H7 (cell line): ENCODE data around the gene OR2Z1. TPM values are rescaled to one million over a fixed set of nuclear protein-coding genes. Genes with fewer than 3 reads are reported as not detected.
"Not testable (repeated sequence)": the region's sequence is repeated elsewhere in the genome, so short reads cannot be mapped to it uniquely, and the experiment has no call there.

Experiments used
- DNase-seq: peaks from one replicate; pipeline ENCODE4 v3.0.0; 2012
- H3K27me3 ChIP-seq: 2 replicates; pipeline ENCODE4 v1.6.0; 2011; ENCODE audit warnings: mild to moderate bottlenecking, low read length; ENCODE audit not compliant: control insufficient read depth, insufficient read depth
- H3K36me3 ChIP-seq: replicated peaks from 2 replicates; pipeline ENCODE4 v1.5.1; 2011; ENCODE audit warnings: low read length; ENCODE audit not compliant: control insufficient read depth, insufficient read depth
- H3K4me3 ChIP-seq: 2 replicates; pipeline ENCODE4 v1.5.1; 2011; ENCODE audit warnings: low read depth, mild to moderate bottlenecking, control low read depth, low read length, moderate library complexity; ENCODE audit not compliant: insufficient read depth
- total RNA-seq: library from RNA; depleted of rRNA; stranded (reverse); fragments of >200 nt; shearing (Covaris generic); gene quantifications from 2 replicates; pipeline ENCODE4 v1.2.3, GENCODE V29; 2014; rRNA removed

Gene OR2Z1
- total RNA-seq, 1 experiment from 2014 or later: not detected

DNA sequence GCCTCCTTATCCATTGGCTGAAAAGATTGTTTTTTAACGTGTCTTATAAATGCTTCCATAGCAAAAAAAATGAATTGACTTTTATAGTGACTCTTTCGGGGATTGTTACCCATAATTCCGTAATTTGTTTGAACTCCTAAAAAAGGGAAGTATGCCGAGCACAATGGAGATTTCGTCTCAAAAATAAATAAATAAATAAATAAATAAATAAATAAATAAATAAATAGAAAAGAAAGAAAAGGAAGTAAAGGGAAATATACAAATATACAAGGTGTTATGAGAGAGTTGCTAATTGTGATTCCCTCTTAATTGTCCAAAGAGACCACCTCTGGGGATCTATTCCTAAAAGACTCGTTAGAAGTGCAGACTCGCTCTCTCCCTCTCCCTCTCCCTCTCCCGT, 16.9 kb downstream of the OR2Z1 start:
- DNase-seq: no peak
- Histone ChIP-seq H3K36me3 (no peaks in the 10 kb centered on the region), H3K4me3 (no peak overlapping the region), H3K27me3 (no peaks in the 10 kb centered on the region)

DNA sequence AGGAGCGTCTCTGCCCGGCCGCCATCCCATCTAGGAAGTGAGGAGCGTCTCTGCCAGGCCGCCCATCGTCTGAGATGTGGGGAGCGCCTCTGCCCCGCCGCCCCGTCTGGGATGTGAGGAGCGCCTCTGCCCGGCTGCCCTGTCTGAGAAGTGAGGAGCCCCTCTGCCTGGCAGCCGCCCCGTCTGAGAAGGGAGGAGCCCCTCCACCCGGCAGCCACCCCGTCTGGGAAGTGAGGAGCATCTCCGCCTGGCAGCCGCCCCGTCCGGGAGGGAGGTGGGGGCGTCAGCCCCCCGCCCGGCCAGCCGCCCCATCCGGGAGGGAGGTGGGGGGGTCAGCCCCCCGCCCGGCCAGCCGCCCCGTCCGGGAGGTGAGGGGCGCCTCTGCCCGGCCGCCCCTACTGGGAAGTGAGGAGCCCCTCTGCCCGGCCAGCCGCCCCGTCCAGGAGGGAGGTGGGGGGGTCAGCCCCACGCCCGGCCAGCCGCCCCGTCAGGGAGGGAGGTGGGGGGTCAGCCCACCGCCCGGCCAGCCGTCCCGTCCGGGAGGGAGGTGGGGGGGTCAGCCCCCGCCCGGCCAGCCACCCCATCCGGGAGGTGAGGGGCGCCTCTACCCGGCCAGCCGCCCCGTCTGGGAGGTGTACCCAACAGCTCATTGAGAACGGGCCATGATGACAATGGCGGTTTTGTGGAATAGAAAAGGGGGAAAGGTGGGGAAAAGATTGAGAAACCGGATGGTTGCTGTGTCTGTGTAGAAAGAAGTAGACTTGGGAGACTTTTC, 18.0 kb downstream of the OR2Z1 start:
- DNase-seq, H3K36me3 ChIP-seq, H3K27me3 ChIP-seq: not testable (repeated sequence)

DNA sequence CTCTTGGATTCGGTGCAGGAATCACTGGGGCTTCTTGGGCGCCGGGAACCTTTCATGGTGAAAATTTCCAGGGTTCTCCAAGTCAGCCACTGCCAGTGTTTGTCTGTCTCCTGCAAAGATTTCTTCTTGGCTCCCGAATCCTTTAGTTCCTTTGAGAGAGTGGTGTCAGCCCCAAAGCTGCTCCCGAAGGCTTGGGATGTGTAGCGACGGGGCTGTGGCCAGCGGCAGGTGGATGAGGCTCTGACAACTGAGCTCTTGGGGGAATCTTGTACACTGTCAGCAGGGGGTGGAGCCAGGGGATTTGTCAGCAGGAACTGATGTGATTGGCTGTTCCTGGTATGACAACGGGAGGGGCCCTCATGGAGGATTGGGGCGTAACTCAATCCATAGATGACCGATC, 45.8 kb downstream of the OR2Z1 start:
- H3K36me3 ChIP-seq, H3K4me3 ChIP-seq, DNase-seq, H3K27me3 ChIP-seq: not testable (repeated sequence)

More for the DNA sequence above, 18.0 kb downstream of the OR2Z1 start:
- not testable (repeated sequence) for H3K4me3 ChIP-seq

DNA sequence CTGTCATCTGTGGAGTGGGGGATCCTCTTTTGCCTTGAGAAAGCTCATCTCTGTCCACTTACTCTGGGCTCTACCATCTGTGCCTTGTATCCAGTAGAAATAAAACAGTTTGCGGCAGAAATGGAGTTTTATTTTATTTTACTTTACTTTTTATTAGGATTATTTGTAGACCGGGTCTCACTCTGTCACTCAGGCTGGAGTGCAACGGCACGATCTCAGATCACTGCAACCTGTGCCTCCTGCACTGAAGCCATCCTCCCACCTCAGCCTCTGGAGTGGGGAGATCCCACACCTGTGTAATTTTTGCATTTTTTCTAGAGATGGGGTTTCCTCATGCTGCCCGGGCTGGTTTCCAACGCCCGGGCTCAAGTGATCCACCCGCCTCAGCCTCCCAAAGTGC, 47.8 kb downstream of the OR2Z1 start:
- H3K27me3 ChIP-seq, H3K4me3 ChIP-seq, DNase-seq, H3K36me3 ChIP-seq: not testable (repeated sequence)

DNA sequence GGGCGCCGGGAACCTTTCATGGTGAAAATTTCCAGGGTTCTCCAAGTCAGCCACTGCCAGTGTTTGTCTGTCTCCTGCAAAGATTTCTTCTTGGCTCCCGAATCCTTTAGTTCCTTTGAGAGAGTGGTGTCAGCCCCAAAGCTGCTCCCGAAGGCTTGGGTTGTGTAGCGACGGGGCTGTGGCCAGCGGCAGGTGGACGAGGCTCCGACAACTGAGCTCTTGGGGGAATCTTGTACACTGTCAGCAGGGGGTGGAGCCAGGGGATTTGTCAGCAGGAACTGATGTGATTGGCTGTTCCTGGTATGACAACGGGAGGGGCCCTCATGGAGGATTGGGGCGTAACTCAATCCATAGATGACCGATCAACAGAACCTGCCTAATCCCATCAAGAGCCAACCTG, 52.2 kb downstream of the OR2Z1 start:
- not testable (repeated sequence) for DNase-seq, H3K27me3 ChIP-seq, H3K36me3 ChIP-seq, H3K4me3 ChIP-seq

Other genes with a start within 250 kb of the OR2Z1 start
- gene PRAM1, start 219.0 kb upstream of the OR2Z1 start, total RNA-seq: 0.07 TPM in 2 replicates
- 7.6 and 13.1 TPM in 2 replicates for gene ZNF414, start 207.5 kb upstream of the OR2Z1 start, total RNA-seq
- gene MYO1F, start 144.2 kb upstream of the OR2Z1 start, total RNA-seq: 3.0 and 4.5 TPM in 2 replicates
- gene ADAMTS10, start 110.9 kb upstream of the OR2Z1 start, total RNA-seq: 23.2 and 32.9 TPM in 2 replicates
- gene NFILZ, start 91.0 kb upstream of the OR2Z1 start, total RNA-seq: not detected in 2 replicates
- not detected in 2 replicates for gene ACTL9, start 22.8 kb upstream of the OR2Z1 start, total RNA-seq
- 12.8 and 16.9 TPM in 2 replicates for gene ZNF558, start 110.7 kb downstream of the OR2Z1 start, total RNA-seq
- gene MBD3L1, start 110.7 kb downstream of the OR2Z1 start, total RNA-seq: not detected in 2 replicates